Mesendoderm (in vitro differentiated cells): ENCODE data around the gene PLA1A.

Experiments
- DNase-seq: peaks from one replicate; pipeline ENCODE4 v3.0.0; 2013
- H2AK5ac ChIP-seq: 2 replicates; pipeline ENCODE4 v1.6.1; 2013; ENCODE audit warnings: low read length, inconsistent platforms
- H2BK120ac ChIP-seq: 2 replicates; pipeline ENCODE4 v1.6.1; 2013; ENCODE audit warnings: low read depth, mild to moderate bottlenecking, low read length, moderate library complexity, mixed read lengths
- H2BK15ac ChIP-seq: replicated peaks from 2 replicates; pipeline ENCODE4 v1.6.1; 2013; ENCODE audit warnings: low read depth, mild to moderate bottlenecking, moderate library complexity
- H2BK5ac ChIP-seq: 2 replicates; pipeline ENCODE4 v1.6.1; 2013; ENCODE audit warnings: low read length, inconsistent platforms
- H3K18ac ChIP-seq: 2 replicates; pipeline ENCODE4 v1.6.1; 2013; ENCODE audit warnings: mild to moderate bottlenecking, low read length, mixed read lengths
- H3K23ac ChIP-seq: one replicate; pipeline ENCODE4 v1.6.1; 2013; ENCODE audit warnings: low read length
- H3K27ac ChIP-seq: 2 replicates; pipeline ENCODE4 v1.5.1; 2013; ENCODE audit warnings: low read depth, mild to moderate bottlenecking, inconsistent platforms, low read length, moderate library complexity
- H3K27me3 ChIP-seq: 2 replicates; pipeline ENCODE4 v1.6.1; 2013; ENCODE audit warnings: low read length, control low read depth, mild to moderate bottlenecking, inconsistent platforms; ENCODE audit not compliant: insufficient read depth, poor library complexity
- H3K36me3 ChIP-seq: 2 replicates; pipeline ENCODE4 v1.6.1; 2013; ENCODE audit warnings: low read length, inconsistent platforms; ENCODE audit not compliant: control insufficient read depth, insufficient read depth
- H3K4ac ChIP-seq: one replicate; pipeline ENCODE4 v1.6.1; 2013; ENCODE audit warnings: low read depth, mild to moderate bottlenecking, low read length, moderate library complexity
- H3K4me1 ChIP-seq: 2 replicates; pipeline ENCODE4 v1.6.1; 2013; ENCODE audit warnings: low read depth, low read length, inconsistent platforms; ENCODE audit not compliant: control insufficient read depth
- H3K4me2 ChIP-seq: 2 replicates; pipeline ENCODE4 v1.6.1; 2013; ENCODE audit warnings: low read length
- H3K4me3 ChIP-seq: 2 replicates; pipeline ENCODE4 v1.5.1; 2013; ENCODE audit warnings: mild to moderate bottlenecking, low read length
- H3K56ac ChIP-seq: one replicate; pipeline ENCODE4 v1.6.1; 2013; ENCODE audit warnings: low read length
- H3K79me1 ChIP-seq: 2 replicates; pipeline ENCODE4 v1.6.1; 2013; ENCODE audit warnings: low read length, inconsistent platforms
- H3K79me2 ChIP-seq: 2 replicates; pipeline ENCODE4 v1.6.1; 2013; ENCODE audit warnings: mild to moderate bottlenecking, low read length; ENCODE audit not compliant: control insufficient read depth, insufficient read depth
- H3K9ac ChIP-seq: 2 replicates; pipeline ENCODE4 v1.6.1; 2013; ENCODE audit warnings: low read length, inconsistent platforms
- H4K5ac ChIP-seq: one replicate; pipeline ENCODE4 v1.6.1; 2013; ENCODE audit warnings: low read length
- H4K8ac ChIP-seq: one replicate; pipeline ENCODE4 v1.6.1; 2013; ENCODE audit warnings: low read depth, mild to moderate bottlenecking, control low read depth, low read length, moderate library complexity
- WGBS: extraction: QIAGEN DNeasy Blood & Tissue Kit; methylation state at CpG from one replicate; pipeline ENCODE4 v1.1.7; 2013; ENCODE audit warnings: low lambda C conversion rate, missing lambda C conversion rate; ENCODE audit not compliant: insufficient coverage; ENCODE audit errors: extremely low coverage; 5-methylcytosine and 5-hydroxymethylcytosine counted together

The PLA1A gene

DNA sequence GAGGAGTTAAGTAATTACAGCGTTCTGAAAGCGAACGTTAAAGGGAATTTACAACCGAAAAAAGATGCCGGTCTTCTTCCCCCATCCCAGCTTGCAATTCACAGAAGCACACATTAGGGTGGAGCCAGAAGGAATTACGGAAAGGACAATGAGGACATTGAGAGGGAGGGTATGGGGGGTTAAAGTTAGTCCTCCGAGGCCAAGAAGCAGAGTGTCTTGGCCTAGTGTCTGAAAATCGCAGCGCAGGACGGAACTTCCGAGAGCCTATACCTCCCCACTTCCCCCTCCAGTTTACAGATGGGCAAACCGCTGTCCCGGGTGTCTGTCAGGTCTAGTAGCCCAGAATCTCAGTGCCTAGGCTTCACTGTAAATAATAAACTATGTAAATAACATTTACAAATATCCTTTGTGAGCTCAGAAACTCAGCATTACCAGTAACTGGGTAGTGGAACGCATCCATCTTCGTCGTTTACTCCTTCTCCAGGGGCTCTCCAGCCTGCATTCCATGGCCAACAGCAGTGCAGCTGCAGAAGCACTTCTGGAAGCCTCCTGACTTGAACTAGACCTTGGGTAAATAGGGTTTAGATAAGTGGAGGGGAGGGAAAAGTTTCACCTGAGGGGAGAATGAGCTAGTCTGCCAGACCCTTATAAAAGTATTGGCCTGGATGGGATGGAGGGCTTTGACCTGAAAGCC is 17.5 kb upstream of the PLA1A start:
- Histone ChIP-seq H2BK120ac (no peak overlapping the region), H3K56ac (peak overlapping the region; percentile 91), H3K18ac (peak overlapping the region; percentile 29), H3K23ac (no peak overlapping the region), H3K79me2 (no peaks in the 10 kb centered on the region), H3K27me3 (no peaks in the 10 kb centered on the region), H3K79me1 (no peaks in the 10 kb centered on the region), H3K4me1 (peaks cover 4% of the 10 kb centered on the region), H2BK5ac (no peak overlapping the region), H3K4ac (no peak overlapping the region), H2BK15ac (no peak overlapping the region), H3K27ac (no peak overlapping the region), H3K4me3 (peak overlapping the region; percentile 67), H2AK5ac (no peak overlapping the region), H3K9ac (peak overlapping the region; percentile 83), H3K36me3 (no peaks in the 10 kb centered on the region), H3K4me2 (peak overlapping the region; percentile 84), H4K5ac (peak overlapping the region; percentile 84), H4K8ac (no peak overlapping the region)
- peak; percentile 81 for DNase-seq
- WGBS = no CpG with 5 or more reads among the region's 16 CpGs

DNA sequence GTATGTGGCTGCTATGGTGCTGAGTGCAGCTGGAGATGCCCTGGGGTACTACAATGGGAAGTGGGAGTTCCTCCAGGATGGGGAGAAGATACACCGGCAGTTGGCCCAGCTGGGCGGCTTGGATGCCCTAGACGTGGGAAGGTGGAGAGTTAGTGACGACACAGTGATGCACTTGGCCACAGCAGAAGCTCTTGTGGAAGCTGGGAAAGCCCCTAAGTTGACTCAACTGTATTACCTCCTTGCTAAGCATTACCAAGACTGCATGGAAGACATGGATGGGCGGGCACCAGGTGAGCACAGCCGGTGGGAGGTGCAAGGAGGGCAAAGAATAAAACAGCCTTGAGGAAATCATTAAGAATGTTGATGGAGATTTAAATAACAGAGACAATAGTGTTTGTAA is 15.5 kb upstream of the PLA1A start:
- no peak overlapping the region for H3K4ac ChIP-seq
- H3K4me3 ChIP-seq = no peak overlapping the region
- H3K18ac ChIP-seq = no peak overlapping the region
- no peaks in the 10 kb centered on the region for H3K27me3 ChIP-seq
- H4K8ac ChIP-seq = no peak overlapping the region
- H3K4me2 ChIP-seq = no peak overlapping the region
- H2BK120ac ChIP-seq = no peak overlapping the region
- H3K79me2 ChIP-seq = no peaks in the 10 kb centered on the region
- WGBS = no CpG with 5 or more reads among the region's 6 CpGs
- H3K36me3 ChIP-seq = no peaks in the 10 kb centered on the region
- no peak overlapping the region for H3K27ac ChIP-seq
- H3K56ac ChIP-seq = no peak overlapping the region
- no peak overlapping the region for H3K9ac ChIP-seq
- no peak for DNase-seq
- peaks cover 4% of the 10 kb centered on the region for H3K4me1 ChIP-seq
- H2BK15ac ChIP-seq = no peak overlapping the region
- no peak overlapping the region for H3K23ac ChIP-seq
- no peak overlapping the region for H4K5ac ChIP-seq
- no peaks in the 10 kb centered on the region for H3K79me1 ChIP-seq
- H2AK5ac ChIP-seq = no peak overlapping the region
- no peak overlapping the region for H2BK5ac ChIP-seq

DNA sequence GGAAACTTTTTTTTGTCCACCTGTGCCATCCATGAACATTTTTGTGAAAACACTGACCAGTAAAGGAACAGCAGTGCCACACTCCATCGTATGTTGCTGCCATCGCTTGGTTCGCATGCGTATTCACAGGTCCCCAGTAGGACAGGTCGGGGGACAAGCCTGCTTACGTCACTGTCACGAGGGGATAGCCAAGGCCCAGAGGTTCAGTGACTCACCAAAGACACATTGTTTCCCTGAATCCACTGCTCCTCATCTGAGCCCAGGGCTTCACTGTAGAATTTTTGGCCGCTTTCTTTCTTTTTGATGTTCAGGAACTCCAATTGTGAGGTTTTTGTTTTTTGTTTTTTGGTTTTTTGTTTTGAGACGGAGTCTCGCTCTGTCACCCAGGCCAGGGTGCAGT is 12.5 kb upstream of the PLA1A start:
- Histone ChIP-seq H3K27me3 (no peaks in the 10 kb centered on the region), H2AK5ac (no peak overlapping the region), H2BK5ac (no peak overlapping the region), H3K18ac (no peak overlapping the region), H3K23ac (no peak overlapping the region), H3K36me3 (no peaks in the 10 kb centered on the region), H3K27ac (no peak overlapping the region), H4K8ac (no peak overlapping the region), H4K5ac (no peak overlapping the region), H3K79me1 (no peaks in the 10 kb centered on the region), H3K4me2 (no peak overlapping the region), H3K4me3 (no peak overlapping the region), H3K4ac (no peak overlapping the region), H3K79me2 (no peaks in the 10 kb centered on the region), H3K9ac (no peak overlapping the region), H2BK15ac (no peak overlapping the region), H2BK120ac (no peak overlapping the region), H3K4me1 (peaks cover 3% of the 10 kb centered on the region), H3K56ac (no peak overlapping the region)
- no peak for DNase-seq
- no CpG with 5 or more reads among the region's 10 CpGs for WGBS

- Histone ChIP-seq H3K23ac (no peak overlapping the region), H3K4me2 (no peak overlapping the region), H3K4me1 (no peaks in the 10 kb centered on the region), H3K9ac (no peak overlapping the region), H3K4me3 (no peak overlapping the region), H4K8ac (no peak overlapping the region), H4K5ac (no peak overlapping the region), H2BK5ac (no peak overlapping the region), H3K18ac (no peak overlapping the region), H3K27me3 (no peaks in the 10 kb centered on the region), H3K36me3 (no peaks in the 10 kb centered on the region), H3K27ac (no peak overlapping the region), H2BK120ac (no peak overlapping the region), H3K56ac (no peak overlapping the region), H2AK5ac (no peak overlapping the region), H3K79me1 (no peaks in the 10 kb centered on the region), H2BK15ac (no peak overlapping the region), H3K4ac (no peak overlapping the region), H3K79me2 (no peaks in the 10 kb centered on the region)
- DNase-seq = no peak
- no CpG with 5 or more reads among the region's 11 CpGs for WGBS
Observed at GRCh38 chr3:119585856-119586570, 11.7 kb upstream of the PLA1A start.

- Histone ChIP-seq H2BK15ac (no peak overlapping the region), H2BK5ac (no peak overlapping the region), H3K4me1 (no peaks in the 10 kb centered on the region), H3K9ac (no peak overlapping the region), H3K79me2 (no peaks in the 10 kb centered on the region), H3K4me3 (no peak overlapping the region), H3K18ac (no peak overlapping the region), H3K79me1 (no peaks in the 10 kb centered on the region), H4K8ac (no peak overlapping the region), H3K36me3 (no peaks in the 10 kb centered on the region), H3K27ac (no peak overlapping the region), H3K4ac (no peak overlapping the region), H4K5ac (no peak overlapping the region), H3K23ac (no peak overlapping the region), H3K4me2 (no peak overlapping the region), H2BK120ac (no peak overlapping the region), H3K56ac (no peak overlapping the region), H2AK5ac (no peak overlapping the region), H3K27me3 (no peaks in the 10 kb centered on the region)
- no peak for DNase-seq
- no CpG with 5 or more reads among the region's 3 CpGs for WGBS
Observed at GRCh38 chr3:119586733-119587172, 10.9 kb upstream of the PLA1A start.
